Measurements from ENCODE around the gene LRCH1. TPM values are rescaled to one million over a fixed set of nuclear protein-coding genes. Genes with fewer than 3 reads are reported as not detected.

Gene LRCH1
- total and polyA plus RNA-seq, 10 of the 15 experiments (the other 5 are each of a cell fraction or from before 2014, with no cell fraction given), result 5.3 to 48.9 (median 14.4) TPM

GRCh38 chr13:46530084-46530935 is 22.7 kb upstream of the LRCH1 start:
- TF ChIP-seq NFYB (IDR thresholded peaks at IDR 0.05; ENCODE audit: insufficient read depth, low read depth, low read length) (no peak), EED (IDR thresholded peaks at IDR 0.05; ENCODE audit: low read depth) (no peak), RB1 (IDR thresholded peaks at IDR 0.05; ENCODE audit: borderline replicate concordance) (no peak), SREBF2 (IDR thresholded peaks at IDR 0.05; ENCODE audit: low read length) (no peak), ZNF274 (IDR thresholded peaks at IDR 0.05; ENCODE audit: insufficient read depth, insufficient read length) (no peak), POLR2AphosphoS2 (IDR thresholded peaks at IDR 0.05; ENCODE audit: low read depth, low read length) (no peak), BCL3 (IDR thresholded peaks at IDR 0.05; ENCODE audit: borderline replicate concordance, insufficient read depth, low read depth, low read length, poor library complexity, severe bottlenecking) (no peak), CBX3 (IDR thresholded peaks at IDR 0.05; ENCODE audit: borderline replicate concordance, low read depth) (no peak), RAD21 (IDR thresholded peaks at IDR 0.05; ENCODE audit: insufficient read depth, low read depth, low read length) (no peak), GATAD2B (conservative IDR thresholded peaks at IDR 0.05; ENCODE audit: low read depth) (no peak), KDM1A (IDR thresholded peaks at IDR 0.05; ENCODE audit: borderline replicate concordance) (no peak), SUPT20H (IDR thresholded peaks at IDR 0.05; ENCODE audit: borderline replicate concordance, control insufficient read depth, low read depth, low read length) (no peak)
- TF ChIP-seq, protein P1, sequence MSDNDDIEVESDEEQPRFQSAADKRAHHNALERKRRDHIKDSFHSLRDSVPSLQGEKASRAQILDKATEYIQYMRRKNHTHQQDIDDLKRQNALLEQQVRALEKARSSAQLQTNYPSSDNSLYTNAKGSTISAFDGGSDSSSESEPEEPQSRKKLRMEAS (IDR thresholded peaks at IDR 0.05; ENCODE audit: low read depth, low read length), result no peak
- TF ChIP-seq, protein P2, sequence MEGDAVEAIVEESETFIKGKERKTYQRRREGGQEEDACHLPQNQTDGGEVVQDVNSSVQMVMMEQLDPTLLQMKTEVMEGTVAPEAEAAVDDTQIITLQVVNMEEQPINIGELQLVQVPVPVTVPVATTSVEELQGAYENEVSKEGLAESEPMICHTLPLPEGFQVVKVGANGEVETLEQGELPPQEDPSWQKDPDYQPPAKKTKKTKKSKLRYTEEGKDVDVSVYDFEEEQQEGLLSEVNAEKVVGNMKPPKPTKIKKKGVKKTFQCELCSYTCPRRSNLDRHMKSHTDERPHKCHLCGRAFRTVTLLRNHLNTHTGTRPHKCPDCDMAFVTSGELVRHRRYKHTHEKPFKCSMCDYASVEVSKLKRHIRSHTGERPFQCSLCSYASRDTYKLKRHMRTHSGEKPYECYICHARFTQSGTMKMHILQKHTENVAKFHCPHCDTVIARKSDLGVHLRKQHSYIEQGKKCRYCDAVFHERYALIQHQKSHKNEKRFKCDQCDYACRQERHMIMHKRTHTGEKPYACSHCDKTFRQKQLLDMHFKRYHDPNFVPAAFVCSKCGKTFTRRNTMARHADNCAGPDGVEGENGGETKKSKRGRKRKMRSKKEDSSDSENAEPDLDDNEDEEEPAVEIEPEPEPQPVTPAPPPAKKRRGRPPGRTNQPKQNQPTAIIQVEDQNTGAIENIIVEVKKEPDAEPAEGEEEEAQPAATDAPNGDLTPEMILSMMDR (IDR thresholded peaks at IDR 0.05 in 2 of 3, conservative IDR thresholded peaks at IDR 0.05 in 1 of 3; ENCODE audit: control insufficient read depth in 2 of 3, extremely low read depth in 1 of 3, insufficient read depth in 1 of 3, low read depth in 3 of 3, low read length in 3 of 3), result no peak
- Histone ChIP-seq H3K27ac (ENCODE audit: control insufficient read depth, insufficient read depth) (no peak overlapping the region), H3K27me3 (replicated peaks in 1 of 2; ENCODE audit: control insufficient read depth in 2 of 2, insufficient read depth in 2 of 2, low read length in 1 of 2) (no peaks in the 10 kb centered on the region), H2AFZ (ENCODE audit: control insufficient read depth, low read depth, low read length) (no peak overlapping the region), H3K36me3 (ENCODE audit: control insufficient read depth in 2 of 2, insufficient read depth in 2 of 2, low read length in 1 of 2) (no peaks in the 10 kb centered on the region), H4K20me1 (ENCODE audit: control insufficient read depth, insufficient read depth) (no peaks in the 10 kb centered on the region; the same call in 1 of the 2 replicates), H3K9me3 (replicated peaks; ENCODE audit: control insufficient read depth, insufficient read depth, low read length) (no peaks in the 10 kb centered on the region), H3K9ac (ENCODE audit: control insufficient read depth, insufficient read depth, low read length) (no peak overlapping the region), H3K4me2 (ENCODE audit: control insufficient read depth, insufficient read depth) (no peak overlapping the region), H3K79me2 (ENCODE audit: control insufficient read depth, insufficient read depth, low read length) (no peaks in the 10 kb centered on the region), H3K4me3 (no peak overlapping the region), H3K4me1 (ENCODE audit: control insufficient read depth, insufficient read depth, low read length) (peaks cover 7% of the 10 kb centered on the region; the same call in 1 of the 2 replicates)
- DNase-seq (ENCODE audit: low read depth, low spot score) (no peak), ATAC-seq (no peak), FAIRE-seq (no peak)
- WGBS (ENCODE audit: insufficient coverage, insufficient replicate concordance, low lambda C conversion rate, missing lambda C conversion rate), result 44% methylated on average over 4 of the region's 4 CpGs
- intact Hi-C loops (cut with micrococcal nuclease; ENCODE audit: unreplicated experiment), result no loop called here
- in situ Hi-C loops (cut with MboI), result no loop called here
- ChIA-PET SMC1A (ENCODE audit: uncharacterized antibody, unreplicated experiment) (interaction anchor here (0.5 to 2.4 kb wide), 4 partner anchors 12 to 354 kb away, joined by 3 to 11 read pairs (median 4); no protein-coding TSS in a partner anchor), RAD21 (ENCODE audit: unreplicated experiment) (interaction anchor here (1.1 to 1.9 kb wide), 2 partner anchors 9 to 36 kb away, joined by 3 to 8 read pairs; no protein-coding TSS in a partner anchor), CTCF (interaction anchor here (2.0 kb wide), 1 partner anchor 21 kb away, joined by 8 read pairs; no protein-coding TSS in a partner anchor), POLR2A (interaction anchor here (0.6 to 2.3 kb wide), 3 partner anchors 11 to 41 kb away, joined by 3 to 7 read pairs (median 3); no protein-coding TSS in a partner anchor)
- BruUV-seq (replicated peaks), result no TSS peak

All from GM12878 (cell line).